Memory B cell (primary cell): ENCODE results near the gene GALNT2.

ENCODE experiments used
- ATAC-seq: fragments of 150-1000 bp; cut with Tn5 transposase; 2 replicates; pipeline ENCODE4 v1.10.0; 2021; ENCODE audit warnings: low read depth, mild to moderate bottlenecking, moderate library complexity
- DNase-seq, 2 donors: peaks; one replicate each; pipeline ENCODE4 v3.0.0; 2022; ENCODE audit warnings: low spot score in 2 of 2
- H3K27ac Mint-ChIP-seq: one replicate; pipeline ENCODE4 v1.8.0; 2022; ENCODE audit warnings: mild to moderate bottlenecking, moderate library complexity, mixed read lengths
- H3K27me3 Mint-ChIP-seq: one replicate; pipeline ENCODE4 v1.8.0; 2022; ENCODE audit warnings: mixed read lengths
- H3K36me3 Mint-ChIP-seq: one replicate; pipeline ENCODE4 v1.8.0; 2022; ENCODE audit warnings: mild to moderate bottlenecking, mixed read lengths
- H3K4me1 Mint-ChIP-seq: one replicate; pipeline ENCODE4 v1.8.0; 2022; ENCODE audit warnings: mixed read lengths
- H3K4me3 Mint-ChIP-seq: one replicate; pipeline ENCODE4 v1.8.0; 2022; ENCODE audit warnings: mild to moderate bottlenecking, moderate library complexity, mixed read lengths
- H3K9me3 Mint-ChIP-seq: one replicate; pipeline ENCODE4 v1.8.0; 2022; ENCODE audit warnings: mixed read lengths

GALNT2 gene

DNA sequence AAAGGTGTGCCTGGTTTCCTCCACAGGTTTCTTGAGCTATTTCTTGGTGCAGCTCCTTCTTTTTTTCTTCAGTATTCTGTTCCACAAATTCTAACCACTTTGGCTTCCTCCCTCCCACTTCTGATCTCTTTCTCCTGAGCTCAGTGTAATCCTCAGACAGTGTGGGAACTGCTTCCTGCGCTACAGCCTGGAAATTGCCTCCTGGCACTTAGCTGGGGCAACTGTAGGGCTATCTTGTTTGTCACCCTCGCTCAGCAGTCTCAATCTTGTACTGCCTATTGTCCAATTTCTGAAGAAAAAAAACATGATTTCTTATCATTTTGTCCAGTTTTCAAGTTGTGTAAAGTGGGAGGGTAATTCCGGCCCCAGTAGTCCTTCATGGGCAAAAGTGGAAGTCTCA lies 24.0 kb upstream of the GALNT2 start:
- ATAC-seq, result no peak
- Mint-ChIP-seq H3K4me1 (no peaks in the 10 kb centered on the region), H3K4me3 (no peak overlapping the region), H3K36me3 (peaks cover 2% of the 10 kb centered on the region), H3K9me3 (peaks cover 2% of the 10 kb centered on the region), H3K27ac (no peak overlapping the region), H3K27me3 (peaks cover 16% of the 10 kb centered on the region)
- no peak for DNase-seq

DNA sequence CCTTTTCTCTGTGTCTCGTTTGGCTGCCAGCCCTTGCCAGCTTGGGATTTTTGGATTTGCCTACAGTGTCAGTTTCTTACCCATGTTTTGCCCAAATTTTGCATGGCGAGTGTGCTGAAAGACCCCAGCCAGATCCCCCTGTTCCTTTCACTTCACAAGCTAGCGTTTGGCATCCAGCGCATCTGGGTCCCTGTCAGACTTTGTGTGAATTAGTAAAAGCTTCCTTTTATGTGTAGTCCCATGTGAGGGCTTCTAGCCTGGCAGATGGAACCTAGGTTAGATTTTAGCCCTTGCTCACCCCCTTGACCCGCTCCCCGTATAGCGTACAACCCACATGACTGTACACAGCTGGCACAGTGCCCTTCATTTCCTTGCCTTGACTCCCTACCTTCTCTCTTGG lies 22.3 kb upstream of the GALNT2 start:
- ATAC-seq (no peak), DNase-seq (no peak)
- Mint-ChIP-seq H3K9me3 (peaks cover 1% of the 10 kb centered on the region), H3K27ac (no peak overlapping the region), H3K4me1 (no peaks in the 10 kb centered on the region), H3K4me3 (no peak overlapping the region), H3K27me3 (peaks cover 17% of the 10 kb centered on the region), H3K36me3 (peaks cover 2% of the 10 kb centered on the region)

DNA sequence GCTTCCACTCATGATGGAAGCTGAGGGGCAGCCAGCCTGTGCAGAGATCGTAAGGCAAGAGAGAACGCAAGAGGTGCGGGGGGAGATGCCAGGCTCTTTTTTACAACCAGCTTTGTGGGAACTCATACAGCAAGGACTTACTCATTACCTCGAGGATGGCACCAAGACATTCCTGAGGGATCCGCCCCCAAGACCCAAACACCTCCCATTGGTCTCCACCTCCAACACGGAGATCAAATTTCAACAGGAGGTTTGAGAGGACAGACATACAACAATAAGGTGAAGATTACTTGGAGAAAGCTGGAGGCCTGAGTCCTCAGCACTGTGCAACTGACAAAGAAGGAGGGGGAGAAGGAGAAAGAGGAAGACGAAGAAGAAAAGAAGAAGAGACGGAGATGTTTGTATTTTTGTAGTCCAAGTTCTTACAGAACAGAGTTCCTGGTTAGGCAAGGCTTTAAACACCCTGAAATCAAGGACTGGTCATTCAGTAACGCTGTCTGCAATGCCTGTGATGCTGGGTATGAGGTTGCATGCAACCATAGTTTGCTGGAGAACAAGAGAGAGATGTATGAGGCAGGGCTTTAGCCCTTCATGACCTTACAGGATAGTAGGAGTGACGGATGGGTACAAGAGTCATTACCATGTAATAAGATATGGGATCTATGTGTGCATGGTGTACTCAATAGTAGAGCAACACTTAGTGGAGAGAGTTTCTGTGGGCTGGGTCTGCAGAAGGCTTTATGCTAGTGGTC lies 19.7 kb upstream of the GALNT2 start:
- Mint-ChIP-seq H3K27me3 (peaks cover 16% of the 10 kb centered on the region), H3K4me1 (peaks cover 4% of the 10 kb centered on the region), H3K27ac (no peak overlapping the region), H3K9me3 (no peaks in the 10 kb centered on the region), H3K36me3 (no peaks in the 10 kb centered on the region), H3K4me3 (no peak overlapping the region)
- ATAC-seq (no peak), DNase-seq (no peak)

DNA sequence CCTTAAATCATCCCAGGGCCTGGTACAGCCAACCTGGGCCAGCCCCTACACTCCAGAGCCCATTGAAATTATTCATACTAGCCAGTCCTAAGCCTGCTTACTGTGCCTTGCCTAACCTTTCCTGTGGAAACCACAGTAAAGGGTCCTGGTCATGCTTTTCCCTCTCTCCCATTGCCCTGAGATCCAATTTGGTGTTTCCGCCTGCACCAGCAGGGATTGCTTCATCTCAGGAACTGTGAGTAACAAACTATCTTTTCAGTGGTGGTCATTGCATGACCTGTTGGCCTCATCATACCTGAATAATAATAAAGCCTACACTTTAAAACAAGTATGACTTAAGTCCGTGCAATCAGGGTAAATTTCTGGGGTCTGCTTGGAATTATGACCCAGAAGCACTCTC lies 18.7 kb upstream of the GALNT2 start:
- DNase-seq (no peak), ATAC-seq (no peak)
- no peaks in the 10 kb centered on the region for H3K36me3 Mint-ChIP-seq
- H3K27ac Mint-ChIP-seq, result no peak overlapping the region
- no peak overlapping the region for H3K4me3 Mint-ChIP-seq
- H3K27me3 Mint-ChIP-seq, result peaks cover 15% of the 10 kb centered on the region
- peaks cover 4% of the 10 kb centered on the region for H3K4me1 Mint-ChIP-seq
- H3K9me3 Mint-ChIP-seq, result no peaks in the 10 kb centered on the region

DNA sequence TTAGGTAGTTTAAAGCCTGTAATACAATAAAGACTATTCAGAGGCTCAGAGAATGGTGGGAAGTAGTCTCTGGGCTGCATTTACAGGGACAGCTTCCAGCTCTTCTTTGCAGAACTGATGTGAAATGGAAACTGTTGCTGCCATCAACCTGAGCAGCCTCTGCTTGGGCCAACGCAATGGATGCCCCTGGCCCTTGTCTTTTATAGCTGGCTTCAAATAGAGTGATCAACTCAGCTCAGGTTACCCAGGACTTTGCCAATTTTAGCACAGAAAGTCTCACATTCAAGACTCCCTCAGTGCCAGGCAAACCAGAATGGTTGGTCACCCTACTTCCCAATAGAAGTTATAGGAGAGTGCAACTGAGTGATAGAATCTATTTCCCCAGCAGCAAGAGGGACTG lies 18.1 kb upstream of the GALNT2 start:
- Mint-ChIP-seq H3K9me3 (no peaks in the 10 kb centered on the region), H3K4me1 (peaks cover 4% of the 10 kb centered on the region)

DNA sequence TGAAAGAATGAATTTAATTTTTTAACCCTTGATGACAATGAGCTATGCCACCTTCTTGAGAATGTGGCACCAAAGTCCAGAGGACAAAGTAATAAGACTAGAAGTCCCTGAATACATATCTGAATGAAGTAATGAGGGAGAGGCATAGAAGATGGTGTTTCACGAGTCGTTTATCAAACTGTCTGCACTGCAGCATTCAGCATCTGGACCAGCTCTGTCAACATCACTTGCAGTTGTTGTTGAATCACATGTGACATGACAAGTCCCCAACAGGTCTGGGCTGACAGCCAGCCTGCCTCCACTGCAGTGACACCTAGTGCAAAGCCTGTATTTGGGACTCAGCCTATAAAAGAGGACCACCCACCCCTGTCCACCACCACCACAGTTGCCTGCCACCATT lies 17.3 kb upstream of the GALNT2 start:
- ATAC-seq, result no peak
- H3K36me3 Mint-ChIP-seq, result no peaks in the 10 kb centered on the region
- peaks cover 12% of the 10 kb centered on the region for H3K27me3 Mint-ChIP-seq
- no peak overlapping the region for H3K27ac Mint-ChIP-seq
- no peak overlapping the region for H3K4me3 Mint-ChIP-seq
- no peak for DNase-seq
- H3K4me1 Mint-ChIP-seq, result peaks cover 4% of the 10 kb centered on the region
- no peaks in the 10 kb centered on the region for H3K9me3 Mint-ChIP-seq

More for the DNA sequence above, 18.1 kb upstream of the GALNT2 start:
- Mint-ChIP-seq H3K27ac (no peak overlapping the region), H3K27me3 (peaks cover 12% of the 10 kb centered on the region), H3K4me3 (no peak overlapping the region), H3K36me3 (no peaks in the 10 kb centered on the region)
- ATAC-seq (no peak), DNase-seq (no peak)

DNA sequence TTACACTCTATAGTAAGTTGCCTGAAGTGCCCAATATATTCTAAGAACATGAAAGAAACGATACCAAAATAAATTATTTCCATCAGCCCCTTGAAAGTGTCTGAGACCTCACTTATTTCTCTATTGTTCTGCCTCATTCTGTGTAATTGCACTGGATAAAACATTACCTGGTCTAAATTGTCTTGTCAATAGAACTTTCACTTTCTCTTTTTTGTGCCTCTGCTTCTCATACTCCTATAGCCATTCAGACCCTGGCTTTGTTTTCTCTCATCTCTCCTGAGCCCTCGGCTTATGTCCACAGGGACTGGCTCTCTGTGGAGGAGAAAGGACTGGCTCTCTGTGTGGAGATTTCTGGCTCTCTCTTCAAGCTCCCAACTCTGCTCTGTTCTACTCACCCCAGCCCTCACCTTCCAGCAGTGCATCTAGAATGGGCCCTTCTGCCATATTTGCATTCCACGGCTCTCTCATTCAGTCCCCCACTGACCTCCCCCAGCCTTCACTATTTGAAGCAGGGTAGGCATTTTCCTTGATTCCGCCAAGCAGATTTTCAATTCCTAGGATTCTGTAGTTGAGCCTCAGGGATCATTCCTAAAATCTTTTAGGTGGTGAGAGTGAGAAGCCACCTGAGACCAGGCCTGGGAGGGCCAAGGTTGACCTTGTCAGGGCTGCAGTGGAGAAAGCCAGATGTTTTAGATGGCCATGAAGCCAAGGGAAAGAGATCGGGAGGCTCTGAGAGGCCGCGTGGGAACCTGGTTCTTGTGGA lies 15.9 kb upstream of the GALNT2 start:
- ATAC-seq (no peak), DNase-seq (no peak)
- Mint-ChIP-seq H3K9me3 (no peaks in the 10 kb centered on the region), H3K36me3 (no peaks in the 10 kb centered on the region), H3K4me3 (no peak overlapping the region), H3K4me1 (peaks cover 4% of the 10 kb centered on the region), H3K27me3 (peaks cover 10% of the 10 kb centered on the region), H3K27ac (no peak overlapping the region)

DNA sequence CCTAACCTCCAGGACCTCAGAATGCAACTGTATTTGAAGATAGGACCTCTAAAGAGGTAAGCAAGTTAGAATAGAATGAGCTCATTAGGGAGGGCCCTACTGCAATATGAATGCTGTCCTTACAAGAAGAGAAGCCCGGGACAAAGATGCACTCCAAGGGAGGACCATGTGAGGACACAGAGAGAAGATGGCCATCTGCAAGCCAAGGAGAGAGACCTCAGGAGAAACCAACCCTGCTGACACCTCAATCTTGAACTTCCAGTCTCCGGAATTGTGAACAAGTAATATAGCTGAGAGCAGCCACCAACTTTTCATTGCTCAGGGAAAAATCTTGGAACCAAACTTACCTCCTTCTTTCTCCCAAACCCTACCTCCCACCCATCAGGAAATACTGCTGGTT lies 15.0 kb upstream of the GALNT2 start:
- DNase-seq (no peak), ATAC-seq (no peak)
- H3K27ac Mint-ChIP-seq, result no peak overlapping the region
- H3K9me3 Mint-ChIP-seq, result no peaks in the 10 kb centered on the region
- H3K4me3 Mint-ChIP-seq, result no peak overlapping the region
- H3K4me1 Mint-ChIP-seq, result peaks cover 4% of the 10 kb centered on the region
- H3K27me3 Mint-ChIP-seq, result peaks cover 9% of the 10 kb centered on the region
- no peaks in the 10 kb centered on the region for H3K36me3 Mint-ChIP-seq

DNA sequence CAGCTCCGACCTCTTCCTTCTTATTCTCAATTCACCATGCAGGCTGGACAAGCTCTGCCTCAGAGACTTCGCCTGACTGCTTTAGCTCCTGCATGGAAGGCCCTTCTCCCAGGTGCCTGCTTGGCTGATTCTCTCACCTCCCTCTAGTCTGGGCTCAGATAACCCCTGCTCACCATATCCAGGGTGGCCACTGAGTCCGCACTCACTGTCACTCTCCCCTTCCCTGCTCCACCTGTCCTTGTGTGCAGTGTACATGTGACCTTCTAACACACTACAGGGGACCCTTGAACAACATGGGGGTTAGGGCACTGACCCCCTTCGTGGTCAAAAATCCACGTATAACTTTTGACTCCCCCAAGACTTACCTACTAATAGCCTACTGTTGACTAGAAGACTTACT lies 14.4 kb upstream of the GALNT2 start:
- DNase-seq (no peak), ATAC-seq (no peak)
- Mint-ChIP-seq H3K36me3 (no peaks in the 10 kb centered on the region), H3K27ac (no peak overlapping the region), H3K4me1 (peaks cover 4% of the 10 kb centered on the region), H3K4me3 (no peak overlapping the region), H3K27me3 (peaks cover 12% of the 10 kb centered on the region), H3K9me3 (no peaks in the 10 kb centered on the region)

DNA sequence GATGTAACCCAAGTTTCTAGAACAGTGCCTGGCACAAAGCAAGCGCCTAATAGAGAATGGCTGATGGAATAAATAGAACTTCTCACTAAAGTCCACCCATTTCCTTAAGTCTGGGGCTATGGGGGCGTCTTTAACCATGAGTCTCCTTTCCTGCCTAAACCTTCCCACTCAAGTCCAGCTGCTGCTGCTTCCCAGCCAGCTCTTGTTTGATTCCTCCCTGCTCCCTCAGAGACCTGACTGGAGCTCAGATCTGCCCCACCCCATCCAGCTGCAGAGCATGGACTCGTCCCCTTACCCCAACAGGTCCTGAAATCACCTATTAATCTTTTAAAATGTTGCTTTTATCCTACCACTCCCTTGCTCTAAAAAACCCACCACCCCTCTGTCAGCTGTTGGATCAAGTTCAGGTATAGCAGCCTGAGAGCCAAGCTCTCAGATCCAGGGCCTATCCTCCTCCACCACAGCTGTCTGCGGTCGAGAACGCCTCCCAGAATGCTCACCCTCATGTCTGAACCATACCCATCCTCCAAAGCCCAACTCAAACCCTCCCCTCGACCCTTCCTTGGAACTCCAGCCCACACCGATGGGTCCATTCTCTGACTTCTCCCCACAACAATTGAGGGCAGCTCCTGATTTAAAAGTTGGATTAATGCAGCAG lies 12.8 kb upstream of the GALNT2 start:
- peaks cover 10% of the 10 kb centered on the region for H3K27me3 Mint-ChIP-seq
- H3K4me3 Mint-ChIP-seq, result no peak overlapping the region
- H3K4me1 Mint-ChIP-seq, result peaks cover 4% of the 10 kb centered on the region
- no peaks in the 10 kb centered on the region for H3K36me3 Mint-ChIP-seq
- DNase-seq, result no peak
- no peaks in the 10 kb centered on the region for H3K9me3 Mint-ChIP-seq
- ATAC-seq, result no peak
- no peak overlapping the region for H3K27ac Mint-ChIP-seq

DNA sequence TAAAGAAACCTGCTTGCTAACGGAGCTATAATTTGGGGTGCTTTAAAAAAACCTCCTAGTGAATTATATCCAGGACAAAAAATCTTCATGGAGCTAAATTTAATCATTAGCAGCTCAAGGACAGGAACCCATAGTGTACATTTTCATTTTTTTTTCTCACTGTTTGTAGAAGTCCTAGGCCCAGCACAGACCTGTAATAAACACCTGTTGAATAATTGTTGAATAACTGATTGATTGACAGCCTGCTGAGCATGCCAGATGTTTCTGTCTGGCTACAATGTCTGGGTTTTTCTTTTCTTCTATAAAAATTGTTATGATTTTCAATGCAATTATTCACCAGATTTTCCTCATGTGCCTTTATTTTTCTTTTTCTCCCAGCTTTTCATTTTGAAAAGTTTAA lies 10.9 kb upstream of the GALNT2 start:
- Mint-ChIP-seq H3K4me1 (peaks cover 2% of the 10 kb centered on the region), H3K27ac (no peak overlapping the region)

DNA sequence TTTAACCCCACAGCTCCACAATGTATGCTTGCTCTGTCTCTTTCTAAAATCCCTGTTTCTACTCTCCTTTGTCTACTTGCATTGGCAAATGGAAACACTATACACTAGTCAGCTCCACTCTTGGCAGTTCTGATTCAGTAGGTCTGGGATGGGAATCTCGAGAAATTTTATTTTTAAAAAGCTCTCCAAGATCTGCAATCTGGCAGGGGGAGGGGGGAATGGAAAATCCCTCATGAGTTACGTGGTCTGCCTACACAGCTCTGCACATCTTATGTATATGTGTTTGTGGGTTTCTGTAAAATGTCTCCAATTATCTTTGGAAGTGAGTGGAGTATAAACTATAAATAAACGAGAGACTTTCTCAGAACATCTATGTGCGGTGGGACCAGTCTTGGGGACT lies 9.9 kb upstream of the GALNT2 start:
- Mint-ChIP-seq H3K9me3 (peaks cover 1% of the 10 kb centered on the region), H3K4me3 (no peak overlapping the region), H3K36me3 (no peaks in the 10 kb centered on the region), H3K27me3 (peaks cover 7% of the 10 kb centered on the region), H3K27ac (no peak overlapping the region), H3K4me1 (no peaks in the 10 kb centered on the region)
- ATAC-seq, result no peak
- no peak for DNase-seq

More for the DNA sequence above, 10.9 kb upstream of the GALNT2 start:
- no peak for DNase-seq
- Mint-ChIP-seq H3K36me3 (no peaks in the 10 kb centered on the region), H3K4me3 (no peak overlapping the region), H3K9me3 (peaks cover 1% of the 10 kb centered on the region), H3K27me3 (peaks cover 7% of the 10 kb centered on the region)
- ATAC-seq, result no peak

DNA sequence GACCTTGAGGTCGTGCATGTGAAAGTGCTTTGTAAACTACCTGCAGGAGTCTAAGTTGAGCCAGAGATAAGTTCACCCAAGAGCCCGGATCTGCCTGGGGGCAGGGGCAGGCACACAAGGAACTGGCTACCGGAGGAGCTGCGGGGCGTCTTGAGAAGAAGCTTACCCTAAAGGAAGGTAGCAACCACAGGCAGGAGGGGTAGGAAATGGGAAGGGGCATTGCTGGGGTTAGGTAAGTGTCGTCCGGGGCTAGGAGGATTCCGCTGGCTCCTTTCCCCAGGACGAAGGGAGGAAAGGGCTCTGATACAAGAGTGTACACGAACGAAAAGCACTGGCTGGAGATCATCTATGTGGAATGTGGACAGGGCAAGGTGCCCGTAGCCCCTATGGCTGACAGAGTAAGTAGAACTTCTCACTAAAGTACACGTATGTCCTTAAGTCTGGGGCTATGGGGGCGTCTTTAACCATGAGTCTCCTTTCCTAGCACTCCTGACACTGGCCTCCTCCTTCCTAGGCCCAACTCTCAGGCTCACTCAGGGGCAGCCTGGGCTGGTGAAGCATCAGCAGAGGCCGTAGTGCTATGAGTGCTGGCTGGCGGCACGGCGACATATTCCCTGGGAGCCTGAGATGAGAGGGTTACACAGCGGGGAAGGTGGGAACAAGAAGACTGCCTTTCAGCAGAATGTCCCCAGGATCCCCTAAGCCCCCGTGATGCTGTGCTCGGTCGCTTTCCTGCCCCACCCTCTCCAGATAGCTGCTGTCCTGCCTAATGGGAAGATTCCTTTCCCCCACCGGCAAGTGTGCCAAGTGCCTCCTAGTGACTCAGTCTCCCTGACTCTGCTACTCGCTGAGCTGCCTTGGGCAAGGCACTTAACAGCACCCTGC lies 9.1 kb upstream of the GALNT2 start:
- ATAC-seq (no peak), DNase-seq (no peak)
- H3K36me3 Mint-ChIP-seq, result no peaks in the 10 kb centered on the region
- peaks cover 1% of the 10 kb centered on the region for H3K9me3 Mint-ChIP-seq
- H3K4me1 Mint-ChIP-seq, result no peaks in the 10 kb centered on the region
- no peak overlapping the region for H3K27ac Mint-ChIP-seq
- no peak overlapping the region for H3K4me3 Mint-ChIP-seq
- H3K27me3 Mint-ChIP-seq, result peaks cover 7% of the 10 kb centered on the region

DNA sequence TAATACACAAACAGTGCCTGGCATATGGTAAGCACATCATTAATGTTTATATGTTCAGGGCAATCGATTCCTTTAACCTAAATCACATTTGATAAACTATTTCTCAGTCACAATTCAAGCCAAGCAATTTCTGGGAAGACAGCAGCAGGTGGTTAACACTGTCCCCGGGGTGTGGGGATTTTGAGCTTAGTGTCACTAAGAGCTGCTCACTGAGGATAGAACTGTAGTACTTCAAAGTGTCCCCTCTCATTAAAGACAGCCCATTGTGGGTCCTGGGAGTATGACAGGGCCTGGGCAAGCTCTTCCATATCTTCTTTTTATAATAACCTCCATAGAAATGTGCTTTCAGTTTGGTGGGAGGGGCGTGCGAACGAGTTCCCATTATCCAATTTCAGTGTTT lies 8.4 kb upstream of the GALNT2 start:
- ATAC-seq (no peak), DNase-seq (no peak)
- H3K27me3 Mint-ChIP-seq, result peaks cover 7% of the 10 kb centered on the region
- H3K36me3 Mint-ChIP-seq, result no peaks in the 10 kb centered on the region
- H3K4me3 Mint-ChIP-seq, result no peak overlapping the region
- H3K4me1 Mint-ChIP-seq, result no peaks in the 10 kb centered on the region
- no peak overlapping the region for H3K27ac Mint-ChIP-seq
- H3K9me3 Mint-ChIP-seq, result peaks cover 1% of the 10 kb centered on the region
